ENCODE data around the gene KPNA3.
"Not testable (repeated sequence)": the region's sequence is repeated elsewhere in the genome, so short reads cannot be mapped to it uniquely, and the experiment has no call there.

Gene KPNA3, protein sequence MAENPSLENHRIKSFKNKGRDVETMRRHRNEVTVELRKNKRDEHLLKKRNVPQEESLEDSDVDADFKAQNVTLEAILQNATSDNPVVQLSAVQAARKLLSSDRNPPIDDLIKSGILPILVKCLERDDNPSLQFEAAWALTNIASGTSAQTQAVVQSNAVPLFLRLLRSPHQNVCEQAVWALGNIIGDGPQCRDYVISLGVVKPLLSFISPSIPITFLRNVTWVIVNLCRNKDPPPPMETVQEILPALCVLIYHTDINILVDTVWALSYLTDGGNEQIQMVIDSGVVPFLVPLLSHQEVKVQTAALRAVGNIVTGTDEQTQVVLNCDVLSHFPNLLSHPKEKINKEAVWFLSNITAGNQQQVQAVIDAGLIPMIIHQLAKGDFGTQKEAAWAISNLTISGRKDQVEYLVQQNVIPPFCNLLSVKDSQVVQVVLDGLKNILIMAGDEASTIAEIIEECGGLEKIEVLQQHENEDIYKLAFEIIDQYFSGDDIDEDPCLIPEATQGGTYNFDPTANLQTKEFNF

DNA sequence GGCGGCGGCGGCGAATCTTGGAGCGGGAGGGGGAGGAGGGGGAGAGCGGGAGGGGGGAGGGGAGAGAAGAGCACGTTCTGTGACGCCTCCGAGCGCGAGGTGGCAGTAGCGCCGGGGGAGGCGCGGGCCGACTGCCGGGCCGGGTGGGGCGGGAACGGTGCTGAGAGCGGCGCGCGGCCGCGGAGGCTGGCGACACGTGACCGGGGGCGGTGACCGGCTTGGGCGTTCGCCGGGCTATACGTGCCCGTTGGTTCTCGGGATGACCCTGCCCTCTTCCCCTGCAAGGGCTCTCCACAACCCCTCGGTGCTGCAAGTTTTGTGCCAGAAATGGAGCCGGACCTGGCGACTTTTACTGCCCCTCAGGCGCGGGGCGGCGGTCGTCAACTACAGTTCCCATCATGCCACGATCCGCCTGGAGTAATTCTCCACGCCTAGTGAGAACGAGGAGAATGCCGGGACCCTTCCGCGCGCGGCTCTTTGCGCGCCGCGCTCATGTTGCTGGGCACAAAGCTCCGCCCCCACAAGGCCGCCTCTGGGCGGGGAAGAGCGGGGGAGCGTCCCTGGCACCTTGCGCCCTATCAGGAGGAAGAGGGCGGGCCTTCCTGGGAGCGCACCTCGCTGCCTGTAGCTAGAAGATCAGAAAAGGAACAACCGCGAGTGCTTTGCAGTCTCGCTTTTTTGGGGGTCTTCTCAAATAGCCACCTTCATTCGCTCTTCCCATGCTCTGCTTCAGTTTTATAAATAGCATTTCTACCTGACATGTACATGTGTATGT lies at the start of gene KPNA3:
TSS of gene KPNA3 (minus strand) at position 133 of the 775 bp plus-strand sequence. CDS start 176 bp downstream, outside the sequence.
- DNase-seq = peak; percentile 83

DNA sequence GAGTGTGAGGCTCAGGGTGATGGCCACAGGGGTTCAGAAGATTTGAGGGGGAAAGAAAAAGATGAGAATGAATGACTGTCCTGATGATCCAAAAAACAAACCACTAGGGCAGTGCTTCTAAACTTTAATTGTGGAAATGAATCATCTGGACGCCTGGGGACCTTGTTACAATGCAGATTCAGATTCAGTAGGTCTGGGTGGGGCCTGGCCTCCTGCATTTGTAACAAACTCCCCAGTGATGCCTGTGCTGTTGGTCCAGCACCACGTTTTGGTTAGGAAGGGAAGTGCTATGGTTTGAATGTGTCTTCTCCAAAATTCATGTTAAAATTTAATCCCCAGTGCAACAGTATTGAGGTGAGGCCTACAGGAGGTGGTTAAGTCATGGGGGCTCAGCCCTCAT lies 49.5 kb upstream of the KPNA3 start:
- DNase-seq = no peak

DNA sequence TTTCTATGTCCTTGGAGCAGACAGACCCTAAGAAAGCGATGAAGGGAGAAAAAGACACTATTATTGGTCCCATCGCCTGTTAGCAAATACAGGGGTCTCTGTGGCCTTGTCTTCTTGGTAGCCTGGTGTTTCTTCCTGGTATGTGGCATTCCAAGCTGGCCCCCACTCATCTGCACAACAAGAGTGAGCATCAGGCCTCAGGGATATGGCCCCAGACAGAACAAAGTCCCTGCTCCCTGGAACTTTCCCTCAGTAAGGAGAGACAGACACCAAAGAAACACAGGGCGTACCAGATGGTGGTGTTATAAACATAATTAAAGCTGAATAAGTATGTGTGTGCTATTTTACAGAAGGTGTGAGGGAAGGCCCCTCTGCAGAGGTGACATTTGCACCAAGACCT lies 48.2 kb upstream of the KPNA3 start:
- no peak for DNase-seq

DNA sequence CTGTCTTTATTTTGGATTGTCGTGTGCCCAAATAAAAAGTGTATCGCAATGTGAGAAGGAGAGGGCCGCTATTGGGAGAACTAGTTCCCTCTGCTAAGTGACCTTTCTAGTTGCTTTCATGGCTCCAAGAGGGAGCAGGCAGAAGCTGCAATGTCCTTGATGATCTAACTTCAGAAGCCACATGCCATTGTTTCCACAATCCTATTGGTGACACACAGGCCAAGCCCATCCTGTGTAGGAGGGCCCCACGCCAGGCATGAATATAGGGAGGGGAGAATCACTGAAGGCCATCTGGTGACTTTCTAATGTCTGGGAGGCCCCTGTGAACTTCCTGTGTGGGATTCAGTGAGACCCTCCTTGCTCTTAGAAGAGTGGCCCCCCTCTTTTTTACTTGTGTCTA lies 47.8 kb upstream of the KPNA3 start:
- no peak for DNase-seq

DNA sequence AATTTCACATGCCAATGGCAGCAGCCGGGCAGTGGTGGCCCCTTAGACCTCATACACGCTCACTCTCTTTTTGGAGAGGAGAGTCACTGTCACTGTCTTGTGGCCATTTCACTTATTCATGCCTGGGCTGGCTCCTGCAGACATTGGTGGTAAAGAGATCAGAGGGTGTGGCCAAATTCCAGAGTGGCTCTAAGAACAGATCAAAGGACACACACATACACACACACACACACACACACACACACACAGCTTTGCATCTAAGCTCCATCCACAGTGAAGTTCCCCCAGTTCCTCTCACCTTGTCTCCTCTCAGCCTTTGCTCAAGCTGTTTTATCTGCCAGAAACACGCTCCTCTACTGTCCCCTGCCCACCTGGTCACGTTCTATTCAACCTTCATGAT lies 46.5 kb upstream of the KPNA3 start:
- DNase-seq = no peak

DNA sequence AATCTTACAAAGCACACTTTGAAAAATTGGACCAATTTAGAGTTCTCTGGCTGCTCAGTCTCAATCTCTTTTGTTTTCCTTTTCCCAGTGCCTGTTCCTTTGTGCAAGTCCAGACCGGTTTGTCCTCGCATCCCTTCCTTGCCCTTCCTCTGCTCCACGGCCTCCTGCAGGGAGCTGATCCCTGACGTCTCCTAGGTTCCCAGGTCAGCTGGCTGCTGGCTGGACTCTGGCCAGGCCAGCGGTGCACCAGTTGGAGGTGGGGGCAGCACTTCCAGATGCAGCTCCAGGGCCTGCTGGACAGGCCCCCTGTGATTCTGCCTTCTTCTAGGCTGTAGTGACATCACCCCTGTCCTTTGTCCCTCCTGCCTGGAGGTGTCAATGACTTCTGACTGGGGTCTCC lies 44.0 kb upstream of the KPNA3 start:
- DNase-seq = no peak

DNA sequence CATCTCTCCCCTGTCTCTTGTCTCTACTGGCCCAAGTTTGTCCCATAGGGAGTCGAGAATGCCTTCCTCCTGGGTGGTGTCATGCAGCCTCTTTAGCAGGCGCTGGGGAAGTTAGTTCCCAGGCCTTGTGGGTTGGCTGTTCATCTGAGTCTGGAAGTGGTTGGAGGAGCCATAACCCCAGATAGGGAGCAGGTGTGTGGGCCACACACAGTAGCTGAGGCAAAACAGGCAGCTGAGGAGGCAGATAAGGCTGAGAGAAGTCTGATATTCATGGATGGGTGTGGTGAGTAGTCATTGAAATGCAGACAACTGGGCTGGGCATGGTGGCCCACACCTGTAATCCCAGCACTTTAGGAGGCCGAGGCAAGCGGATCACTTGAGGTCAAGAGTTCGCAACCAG lies 40.9 kb upstream of the KPNA3 start:
- no peak for DNase-seq

DNA sequence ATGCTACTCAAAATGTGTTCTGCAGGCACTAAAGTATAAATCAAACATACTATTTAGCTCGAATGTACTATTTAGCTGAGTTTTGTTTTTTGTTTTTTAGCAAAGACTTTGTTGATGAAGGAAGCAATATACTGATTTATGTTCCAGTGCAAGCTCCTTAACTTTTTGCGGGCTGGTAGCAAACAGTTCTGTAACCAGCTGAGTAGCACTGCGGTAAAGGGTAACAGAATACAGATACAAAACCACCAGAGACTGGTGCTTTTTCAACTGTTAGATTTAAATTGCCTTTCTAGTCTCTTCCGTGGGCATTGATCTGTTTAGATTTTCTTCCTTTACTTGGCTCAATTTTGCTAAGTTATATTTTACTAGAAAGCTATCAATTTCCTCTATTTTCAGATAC lies 39.0 kb upstream of the KPNA3 start:
- no peak for DNase-seq

DNA sequence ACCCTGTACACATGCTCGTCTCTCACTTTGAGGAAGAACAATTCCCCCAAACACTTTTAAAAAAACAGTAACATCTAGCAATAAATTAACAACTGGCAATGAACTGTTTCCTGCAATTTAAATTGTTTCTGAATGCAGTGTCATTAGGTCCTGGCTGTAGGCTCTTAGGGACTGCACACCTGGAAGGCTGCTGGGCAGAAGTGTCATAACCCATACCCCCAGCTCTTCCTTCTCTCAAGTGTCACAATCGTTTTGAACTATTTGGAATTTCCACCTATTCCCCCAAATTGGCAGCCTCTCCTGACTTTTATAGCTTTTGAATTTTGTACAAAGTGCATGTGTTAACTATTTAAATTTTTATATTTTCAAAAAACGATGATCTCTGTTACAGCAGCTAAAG lies 38.2 kb upstream of the KPNA3 start:
- no peak for DNase-seq

DNA sequence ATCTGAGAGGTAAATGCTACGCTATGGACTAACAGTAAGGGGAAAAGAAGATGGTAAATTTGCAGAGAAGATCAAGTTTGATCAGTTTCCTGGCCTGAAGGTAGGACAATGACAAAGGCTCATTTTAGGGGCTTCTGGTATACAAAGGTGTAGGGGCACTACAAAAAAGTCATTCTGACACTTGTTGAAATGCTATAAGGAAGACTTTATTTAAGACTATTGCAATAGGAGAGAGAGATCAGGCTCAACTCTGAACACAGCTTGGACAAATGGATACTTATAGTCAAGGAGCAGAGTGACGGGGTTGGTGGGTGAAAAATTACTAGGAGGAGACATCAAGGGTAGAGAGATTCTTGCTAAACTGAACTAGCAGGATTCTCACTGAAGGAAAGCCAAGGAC lies 37.2 kb upstream of the KPNA3 start:
- DNase-seq = no peak

DNA sequence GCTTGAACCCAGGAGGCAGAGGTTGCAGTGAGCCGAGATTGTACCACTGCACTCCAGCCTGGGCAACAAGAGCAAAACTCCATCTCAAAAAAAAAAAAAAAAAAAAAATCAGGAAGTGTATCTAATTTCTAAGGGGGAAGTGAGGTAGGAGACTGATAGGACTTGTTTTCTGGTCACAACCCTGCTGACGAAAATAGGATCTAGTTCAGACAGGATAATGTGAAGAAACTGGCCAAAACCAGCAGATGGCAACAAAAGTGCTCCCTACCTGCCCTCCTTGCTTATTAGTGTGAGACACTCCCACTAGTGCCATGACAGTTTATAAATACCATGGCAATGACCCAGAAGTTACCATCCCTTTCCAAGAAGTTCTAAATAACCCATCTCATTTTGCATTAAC lies 36.0 kb upstream of the KPNA3 start:
- no peak for DNase-seq

DNA sequence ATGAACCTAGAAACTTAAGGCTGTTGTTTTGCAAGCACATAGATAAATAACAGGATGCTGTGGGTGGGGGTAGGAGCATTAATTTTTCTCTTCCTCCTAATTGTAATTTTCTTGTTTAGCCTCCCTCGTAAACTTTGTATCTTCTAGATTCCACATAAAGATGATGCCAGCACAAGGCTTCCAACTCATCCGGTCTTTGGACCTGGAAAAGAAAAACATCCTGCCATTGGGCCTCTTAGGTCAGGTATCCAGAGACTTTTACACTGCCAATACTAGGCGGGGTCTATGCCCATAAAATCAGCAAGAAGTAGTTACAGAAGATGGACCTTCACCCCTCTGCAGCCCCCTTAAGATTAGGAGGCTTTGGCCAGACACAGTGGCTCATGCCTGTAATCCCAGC lies 35.4 kb upstream of the KPNA3 start:
- no peak for DNase-seq

DNA sequence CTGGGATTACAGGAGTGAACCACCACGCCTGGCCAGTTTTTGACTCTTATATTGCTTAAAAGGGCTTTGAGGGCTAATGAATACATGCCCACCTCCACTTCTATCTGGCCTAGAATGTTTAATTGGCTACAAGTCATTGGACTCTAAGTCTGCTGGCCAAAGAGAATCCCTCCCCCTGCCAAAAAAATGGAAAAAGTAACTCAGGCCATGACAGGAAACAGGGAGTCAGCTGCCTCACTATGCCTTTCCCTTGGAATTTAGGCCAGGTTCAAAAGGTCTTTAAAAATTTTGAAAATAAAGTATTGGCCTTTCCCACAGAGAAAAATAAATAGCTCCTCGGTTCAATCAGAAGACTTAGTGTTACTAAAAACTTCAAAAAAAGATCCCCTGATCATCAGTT lies 34.9 kb upstream of the KPNA3 start:
- no peak for DNase-seq

DNA sequence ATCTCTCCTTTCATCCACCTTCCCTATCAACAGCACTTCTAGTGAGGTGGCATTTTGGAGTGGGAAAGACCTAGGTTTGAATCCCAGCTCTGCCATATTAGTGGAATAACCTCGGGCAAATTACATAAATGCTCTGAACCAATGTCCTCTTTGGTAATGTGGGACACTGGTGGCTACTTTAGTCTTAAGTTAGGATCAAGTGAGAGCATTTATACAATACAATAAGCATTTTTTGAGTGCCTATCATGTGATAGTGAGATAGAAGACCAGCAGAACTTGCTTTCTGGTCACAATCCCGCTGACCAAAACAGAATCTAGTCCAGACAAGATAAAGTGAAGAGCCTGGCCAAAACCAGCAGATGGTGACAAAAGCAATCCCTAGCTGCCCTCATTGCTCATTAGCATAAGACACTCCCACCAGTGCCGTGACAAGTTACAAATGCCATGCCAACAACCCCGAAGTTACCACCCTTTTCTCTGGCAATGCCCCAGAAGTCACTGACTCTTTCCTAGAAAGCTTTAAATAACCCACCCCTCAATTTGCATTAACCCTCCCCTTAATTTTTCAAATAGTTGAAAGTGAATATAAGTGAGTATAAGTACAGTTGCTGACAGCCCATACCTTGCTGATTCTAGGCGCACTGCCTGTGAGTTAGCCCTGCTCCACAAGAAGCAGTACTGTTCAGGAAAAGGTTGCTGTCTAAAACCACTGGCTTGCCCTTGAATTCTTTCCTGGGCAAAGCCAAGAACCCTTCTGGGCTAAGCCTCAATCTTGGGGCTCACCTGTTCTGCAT lies 28.9 kb upstream of the KPNA3 start:
- no peak for DNase-seq

DNA sequence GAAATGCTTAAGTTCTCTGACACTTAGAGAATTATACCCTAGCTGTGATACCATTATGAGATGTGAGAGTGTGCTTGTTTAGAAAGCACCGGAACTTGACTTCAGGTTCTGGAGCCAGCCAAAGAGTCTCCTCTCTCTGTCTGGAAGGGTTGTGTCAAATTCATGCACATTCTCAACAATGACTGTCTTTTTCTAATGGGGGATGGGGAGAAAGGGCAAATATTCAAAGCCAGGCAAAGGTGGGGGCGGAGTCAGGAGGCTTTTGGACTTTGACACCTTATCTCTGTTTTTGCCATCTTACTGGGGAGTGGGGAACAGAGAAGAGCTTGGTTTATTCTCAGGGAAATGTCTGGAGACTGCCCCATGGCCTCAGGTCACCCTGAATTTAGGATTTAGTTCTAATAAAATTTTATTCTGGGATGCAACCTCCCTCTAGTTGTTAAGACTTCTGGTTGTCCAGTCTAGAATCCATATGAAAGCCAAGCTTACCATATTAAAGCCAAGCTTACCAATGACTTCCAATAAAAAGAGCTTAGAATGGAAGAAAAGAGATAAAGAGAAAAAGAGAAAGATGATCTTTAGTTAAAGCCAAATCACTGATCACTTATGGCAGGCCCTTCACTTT lies 28.2 kb upstream of the KPNA3 start:
- no peak for DNase-seq

DNA sequence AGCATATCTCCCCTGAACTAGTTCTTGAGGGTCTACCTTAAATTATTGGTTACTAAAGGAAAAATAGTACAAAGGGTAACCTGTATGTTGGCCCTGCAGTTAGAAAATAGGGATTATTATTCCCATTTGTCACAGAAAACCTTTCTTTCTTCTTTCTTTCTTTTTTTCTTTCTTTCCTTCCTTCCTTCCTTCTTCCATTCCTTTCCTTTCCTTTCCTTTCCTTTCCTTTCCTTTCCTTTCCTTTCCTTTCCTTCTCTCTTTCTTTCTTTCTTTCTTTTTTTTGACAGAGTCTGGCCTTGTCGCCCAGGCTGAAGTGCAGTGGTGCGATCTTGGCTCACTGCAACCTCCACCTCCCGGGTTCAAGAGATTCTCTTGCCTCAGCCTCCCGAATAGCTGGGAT lies 23.6 kb upstream of the KPNA3 start:
- DNase-seq = not testable (repeated sequence)

DNA sequence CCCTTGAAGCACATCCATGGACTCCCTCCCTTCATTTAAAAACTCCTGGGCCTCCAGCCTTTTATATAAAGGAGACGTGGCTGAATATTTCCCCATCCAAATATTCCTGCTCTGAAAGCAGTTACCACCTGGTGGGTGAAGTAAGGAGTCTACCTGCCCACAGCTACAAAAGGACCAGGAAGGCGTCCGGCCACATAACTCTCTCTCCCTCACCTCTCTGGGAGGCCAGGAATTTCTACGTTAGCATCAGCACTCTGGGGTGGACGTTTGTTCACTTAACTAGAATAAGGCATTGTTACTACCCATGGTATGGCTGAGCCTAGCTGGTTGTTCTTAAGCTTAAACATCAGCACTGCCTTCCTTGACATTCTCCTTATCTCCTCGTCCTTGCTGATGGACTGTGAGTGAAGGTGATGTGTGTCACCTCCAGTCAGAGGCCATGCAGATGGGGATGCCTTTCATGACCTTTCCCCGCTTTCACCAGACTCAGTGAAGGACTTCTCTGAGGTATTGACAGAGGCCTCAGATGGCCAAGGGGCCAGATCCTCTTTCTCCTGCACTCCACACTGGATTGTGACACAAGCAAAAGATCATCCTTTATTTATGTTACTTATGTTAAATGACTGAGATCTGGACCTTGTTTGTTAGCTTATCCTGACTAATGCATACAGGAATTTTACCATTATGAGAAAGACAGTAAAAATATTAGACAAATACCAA lies 22.2 kb upstream of the KPNA3 start:
- no peak for DNase-seq

DNA sequence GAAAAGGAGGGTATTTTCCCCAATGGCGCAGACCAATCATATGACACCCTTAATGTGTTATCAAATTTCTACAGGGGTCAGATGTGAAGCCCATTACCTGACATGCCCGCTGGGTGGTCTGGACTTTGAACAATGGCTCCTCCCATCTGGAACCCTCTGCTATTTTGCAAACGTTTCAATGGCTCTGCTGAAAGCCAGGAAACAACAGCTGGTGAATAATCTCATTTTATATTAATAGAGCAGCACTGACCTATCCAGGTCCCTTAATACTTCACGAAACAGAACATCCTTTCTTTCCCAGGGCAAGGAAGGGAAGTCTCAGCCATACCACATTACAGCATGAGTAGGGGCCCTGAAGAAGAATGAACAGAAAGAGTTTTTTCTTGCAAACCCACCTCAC lies 20.3 kb upstream of the KPNA3 start:
- no peak for DNase-seq

DNA sequence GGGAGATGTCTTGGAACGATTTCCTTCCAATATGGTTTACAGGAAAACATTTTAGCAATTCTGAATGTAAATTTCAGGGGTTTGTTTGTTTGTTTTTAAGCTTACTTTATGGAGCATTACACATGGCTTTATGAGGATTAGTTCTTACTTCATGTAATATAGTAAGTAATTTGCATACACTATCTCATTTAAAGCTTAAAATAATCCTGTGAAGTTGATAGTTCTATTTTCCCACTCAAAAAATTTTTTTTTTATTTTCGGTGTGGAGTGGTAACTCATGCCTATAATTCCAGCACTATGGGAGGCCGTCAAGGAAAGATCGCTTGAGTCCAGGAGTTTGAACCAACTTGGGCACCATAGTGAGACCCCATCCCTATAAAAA lies 19.0 kb upstream of the KPNA3 start:
- no peak for DNase-seq

DNA sequence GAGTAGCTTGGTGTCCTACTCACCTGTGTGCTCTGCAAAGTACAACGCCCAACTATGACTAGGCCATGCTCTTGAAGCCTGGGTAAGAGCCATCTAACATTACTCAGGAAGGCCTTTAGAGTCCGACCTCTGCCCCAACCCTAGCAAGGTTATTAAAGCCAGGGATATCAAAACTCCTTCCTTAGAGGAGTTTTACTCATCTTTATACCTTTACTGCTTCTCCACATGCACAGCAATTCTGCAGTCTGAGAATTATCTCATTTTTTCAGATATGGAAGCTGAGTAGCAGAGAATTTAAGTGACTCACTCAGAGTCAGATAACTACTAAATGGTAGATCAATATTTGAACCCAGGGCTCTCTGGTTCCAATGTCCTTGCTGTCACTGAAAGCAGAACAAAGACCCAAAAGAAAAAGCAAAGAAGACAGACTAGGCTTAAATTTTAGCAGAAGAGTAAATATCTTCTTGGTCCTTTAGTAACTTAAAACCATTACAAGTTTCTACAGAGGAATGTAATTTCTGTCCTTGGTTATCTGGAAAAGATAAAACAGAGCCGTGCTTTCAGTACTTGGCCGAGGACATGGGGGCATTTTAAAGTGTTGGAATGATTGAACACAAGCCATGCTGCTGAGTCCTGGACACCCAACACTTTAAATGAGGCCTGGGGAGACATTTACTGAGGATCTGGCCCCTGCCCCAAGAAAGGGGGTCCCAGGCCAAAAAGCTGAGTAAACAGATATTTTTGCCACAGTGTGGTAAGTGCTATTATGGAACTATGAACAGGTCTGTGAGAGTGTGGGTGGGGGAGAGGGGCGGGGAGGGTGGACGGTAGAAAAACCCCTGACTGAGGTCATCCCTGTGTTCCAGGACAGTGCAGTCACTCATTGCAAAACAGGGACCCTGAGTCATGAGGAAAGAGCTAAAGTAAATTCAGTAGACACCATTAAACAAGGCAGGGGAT lies 18.4 kb upstream of the KPNA3 start:
- DNase-seq = no peak

DNA sequence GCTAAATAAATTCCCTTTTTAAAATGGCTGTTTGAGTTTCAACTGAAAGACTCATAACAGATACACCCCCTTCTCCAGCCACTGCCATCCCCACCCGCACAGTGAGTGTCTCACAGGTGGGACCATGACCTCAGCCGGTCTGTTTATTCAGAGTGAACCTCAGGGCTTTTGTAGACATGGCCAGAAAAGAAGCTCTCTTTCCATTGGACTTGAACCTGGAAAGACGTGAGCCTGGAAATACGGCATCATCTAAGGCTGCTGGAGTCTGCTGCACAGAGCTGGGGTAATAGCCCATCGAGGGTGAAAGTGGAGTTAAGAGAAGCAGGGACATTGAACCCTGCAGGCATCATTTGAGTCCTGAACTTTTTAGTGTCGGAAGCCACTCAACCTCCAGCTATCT lies 15.2 kb upstream of the KPNA3 start:
- DNase-seq = no peak

Measured in 8988T (cell line).